GM19455 (cell line): ENCODE results near the gene CELF2.
"Not testable (repeated sequence)": the region's sequence is repeated elsewhere in the genome, so short reads cannot be mapped to it uniquely, and the experiment has no call there.

Source experiments
- ATAC-seq: cut with Tn5 transposase; IDR thresholded peaks from one replicate; pipeline ENCODE4 v1.9.1; 2021; ENCODE audit not compliant: unreplicated experiment

Gene CELF2

DNA sequence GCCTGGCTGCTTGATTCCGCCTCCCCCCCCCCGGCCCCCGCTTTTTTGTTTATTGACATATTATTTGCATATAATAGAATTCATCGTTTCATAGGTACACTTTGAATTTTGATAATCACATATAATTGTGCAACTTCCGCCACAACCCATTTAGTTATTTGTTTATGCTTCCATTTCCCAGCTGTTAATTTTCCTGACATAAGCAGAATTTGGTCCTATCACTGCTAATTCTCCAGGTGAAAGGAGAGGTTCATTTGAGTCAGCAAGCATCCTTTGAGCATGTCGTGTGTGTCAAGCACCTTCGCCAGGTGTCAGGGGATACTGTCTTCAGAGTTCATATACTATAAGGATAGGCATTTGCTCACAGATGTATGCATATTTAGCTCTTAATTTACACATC is 102.2 kb downstream of the CELF2 start:
- ATAC-seq: no peak

DNA sequence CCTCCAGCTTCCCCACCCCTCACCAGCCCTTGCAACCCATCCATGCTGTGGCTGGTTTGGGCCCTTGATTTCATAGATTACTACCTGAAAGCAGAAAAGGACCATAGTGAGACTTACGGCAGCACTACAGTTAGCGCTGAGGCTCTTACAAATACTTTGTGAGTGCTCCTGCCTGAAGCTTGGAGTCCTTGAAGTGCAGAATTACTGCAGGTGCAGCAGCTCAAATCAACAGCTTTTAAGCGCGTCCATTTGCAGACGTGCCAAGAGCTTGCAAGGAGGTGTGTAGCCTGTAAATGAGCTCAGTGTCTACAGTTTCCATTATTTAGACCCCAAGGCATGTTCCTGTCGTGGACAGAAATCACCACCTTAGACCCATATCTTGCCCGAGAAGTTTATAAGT is 103.0 kb downstream of the CELF2 start:
- no peak for ATAC-seq

DNA sequence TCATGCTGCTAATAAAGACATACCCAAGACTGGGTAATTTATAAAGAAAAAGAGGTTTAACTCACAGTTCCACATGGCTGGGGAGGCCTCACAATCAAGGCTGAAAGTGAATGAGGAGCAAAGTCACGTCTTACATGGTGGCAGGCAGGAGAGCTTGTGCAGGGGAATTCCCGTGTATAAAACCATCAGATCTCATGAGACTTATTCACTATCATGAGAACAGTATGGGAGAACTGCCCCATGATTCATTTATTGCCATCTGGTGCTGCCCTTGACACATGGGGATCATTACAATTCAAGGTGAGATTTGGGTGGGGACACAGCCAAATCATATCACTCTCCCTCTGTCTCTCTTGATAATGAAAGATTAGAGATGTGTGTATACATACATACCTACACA is 106.2 kb downstream of the CELF2 start:
- not testable (repeated sequence) for ATAC-seq

DNA sequence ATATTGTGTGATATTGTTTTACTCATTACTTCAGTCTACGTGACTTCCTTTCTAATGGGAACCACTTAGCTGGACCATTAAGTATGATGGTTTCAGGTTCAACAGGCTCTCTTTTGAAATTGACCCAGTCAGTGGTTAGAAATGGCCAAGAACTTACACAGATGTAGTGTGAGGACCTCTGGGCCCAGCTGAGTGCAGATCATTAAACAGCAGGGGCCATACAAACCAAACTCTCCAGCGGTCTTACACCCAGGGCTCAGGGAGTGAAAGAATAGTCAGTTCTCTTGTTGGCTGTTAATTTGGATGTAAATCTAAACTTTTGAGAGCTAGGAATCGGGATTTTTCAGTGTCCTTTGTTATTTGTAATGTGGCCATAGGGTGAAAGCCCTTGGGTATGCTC is 107.3 kb downstream of the CELF2 start:
- ATAC-seq: no peak

DNA sequence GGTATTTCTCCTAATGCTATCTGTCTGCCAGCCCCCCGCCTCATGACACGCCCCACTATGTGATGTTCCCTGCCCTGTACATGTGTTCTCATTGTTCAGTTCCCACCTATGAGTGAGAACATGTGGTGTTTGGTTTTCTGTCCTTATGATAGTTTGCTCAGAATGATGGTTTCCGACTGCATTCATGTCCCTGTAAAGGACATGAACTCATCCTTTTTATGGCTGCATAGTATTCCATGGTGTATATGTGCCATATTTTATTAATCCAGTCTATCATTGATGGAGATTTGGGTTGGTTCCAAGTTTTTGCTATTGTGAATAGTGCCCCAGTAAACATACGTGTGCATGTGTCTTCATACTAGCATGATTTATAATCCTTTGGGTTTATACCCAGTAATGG is 109.3 kb downstream of the CELF2 start:
- not testable (repeated sequence) for ATAC-seq

DNA sequence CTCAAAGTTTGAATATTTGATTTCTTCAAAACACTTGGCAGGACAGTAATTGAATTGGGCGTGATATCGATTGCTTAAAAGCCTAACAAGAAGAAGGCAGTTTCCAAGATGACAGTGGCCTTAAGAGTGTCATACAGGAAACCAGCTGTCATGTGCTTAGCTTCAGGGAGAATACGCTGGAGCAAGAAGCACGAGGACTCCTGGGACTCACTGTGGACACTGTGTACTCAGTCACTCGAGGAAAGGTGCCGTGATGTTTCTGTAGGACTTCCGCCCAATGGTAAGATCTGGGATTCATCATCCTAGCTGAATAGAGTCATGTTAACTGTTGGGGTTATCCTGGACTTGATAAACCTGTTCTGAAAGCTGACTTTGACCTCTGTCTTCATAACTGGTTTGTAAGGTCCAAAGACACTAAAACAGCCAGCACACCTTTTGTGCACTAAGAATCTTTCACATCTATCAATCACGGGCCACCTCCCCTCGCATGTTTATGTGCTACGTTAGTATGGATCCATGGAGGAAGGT is 113.5 kb downstream of the CELF2 start:
- no peak for ATAC-seq

DNA sequence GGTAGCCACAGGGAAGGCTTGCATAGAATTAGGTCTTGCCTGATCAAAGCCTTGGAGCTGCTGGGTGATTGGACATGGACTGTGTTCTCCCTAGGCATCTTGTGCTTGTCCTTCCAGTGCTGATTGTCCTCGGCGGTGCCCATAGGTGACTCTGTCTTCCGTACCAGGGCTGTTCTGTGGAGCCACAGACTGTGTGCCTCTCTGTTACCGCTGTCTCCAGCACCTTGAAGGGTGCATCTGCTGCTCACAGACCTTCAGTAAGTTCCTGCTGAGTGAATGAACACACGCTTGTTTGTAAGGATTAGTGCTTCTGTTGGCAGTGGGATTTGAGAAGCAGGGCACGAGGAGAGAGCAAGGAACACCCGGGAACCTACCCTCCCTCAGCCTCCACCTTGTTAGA is 116.7 kb downstream of the CELF2 start:
- ATAC-seq: no peak

DNA sequence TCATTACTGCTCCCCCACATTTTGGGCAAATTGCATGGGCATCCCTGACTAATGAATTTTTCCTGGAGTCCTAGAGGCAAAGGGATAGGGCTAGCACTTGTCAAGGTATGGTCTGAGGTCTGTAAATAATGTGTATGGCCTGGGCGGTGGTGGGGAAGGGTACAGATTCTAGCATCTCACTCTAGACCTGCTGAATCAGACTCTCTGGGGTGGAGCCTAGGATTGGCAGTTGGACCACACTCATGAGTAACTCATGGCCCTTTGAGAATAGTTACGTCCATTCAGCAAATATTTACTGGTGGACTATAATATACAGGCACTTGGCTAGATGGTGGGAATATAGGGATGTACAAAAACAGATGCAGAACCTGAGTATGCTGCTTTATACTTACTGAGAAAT is 118.0 kb downstream of the CELF2 start:
- ATAC-seq: no peak

DNA sequence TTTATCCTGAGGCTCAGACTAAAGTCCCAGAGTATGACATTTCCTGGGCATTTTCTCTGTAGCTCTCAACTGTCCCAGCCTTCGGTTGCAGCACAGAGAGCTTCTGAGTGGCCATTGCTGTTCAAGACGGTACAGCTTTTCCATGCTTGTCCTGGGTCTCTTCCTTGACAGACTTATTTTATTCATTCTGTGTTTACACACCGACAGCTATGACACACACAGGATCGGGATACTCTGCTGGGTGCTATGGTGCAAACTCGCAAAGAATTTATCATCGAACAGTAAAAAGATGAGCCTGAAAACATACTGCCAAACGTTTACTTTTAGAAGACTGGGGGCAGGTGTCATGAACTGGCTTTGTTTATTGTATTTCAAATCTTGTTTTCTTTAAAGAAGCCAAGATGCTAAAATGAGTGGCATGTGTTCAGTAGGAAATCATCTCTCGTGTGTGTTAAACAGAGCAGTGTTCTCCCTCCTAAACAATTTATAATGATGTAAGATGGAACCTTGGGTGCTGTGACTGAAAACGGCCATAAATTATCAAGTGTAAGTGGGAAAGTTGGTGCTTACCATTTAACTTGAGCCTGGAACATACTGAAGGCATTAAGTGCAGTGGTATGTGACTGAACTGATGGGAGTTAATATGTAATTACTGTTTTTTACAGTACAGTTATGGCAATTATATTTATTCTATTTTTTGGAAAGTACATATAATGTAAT is 120.8 kb downstream of the CELF2 start:
- no peak for ATAC-seq

DNA sequence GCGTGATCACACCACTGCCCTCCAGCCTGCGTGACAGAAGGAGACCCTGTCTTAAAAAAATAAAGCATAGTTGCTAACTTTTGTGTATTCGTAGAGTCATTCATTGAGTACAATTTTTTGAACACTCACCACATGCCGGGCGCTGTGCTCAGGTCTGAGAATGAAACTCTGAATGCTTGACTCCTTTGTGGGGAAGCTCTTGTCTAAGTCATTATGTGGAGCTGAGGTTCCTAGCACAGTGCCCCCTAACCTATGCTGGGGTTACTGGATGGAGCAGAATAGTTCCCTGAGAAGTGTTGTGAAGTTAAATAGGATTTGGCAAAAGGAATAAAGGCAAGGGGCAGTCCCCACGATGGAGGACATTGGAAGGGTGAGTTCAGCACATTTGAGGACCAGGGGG is 123.3 kb downstream of the CELF2 start:
- ATAC-seq: no peak

DNA sequence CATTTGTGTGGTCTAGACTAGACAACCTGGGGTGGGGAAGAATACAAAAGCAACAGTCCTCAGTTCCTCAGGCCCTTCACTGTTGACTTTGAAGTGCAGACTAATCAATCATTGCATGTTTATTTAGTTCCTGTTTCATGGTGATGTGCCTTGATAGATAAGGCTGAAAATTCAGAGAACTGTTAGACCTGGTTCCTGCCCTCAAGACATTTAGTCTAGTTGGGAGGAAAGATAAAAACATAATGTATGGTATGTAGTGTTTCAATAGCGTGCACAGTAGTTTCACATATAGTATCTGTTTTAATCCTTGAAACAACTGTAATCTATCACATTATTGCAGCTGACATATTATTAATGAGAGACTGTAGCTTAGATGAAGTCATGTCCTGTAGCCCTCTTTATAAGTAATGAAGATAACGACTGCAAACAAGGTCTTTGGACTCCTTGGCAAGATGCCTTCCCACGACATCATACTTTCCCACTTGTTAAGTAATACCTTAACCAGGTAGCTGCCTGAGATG is 124.0 kb downstream of the CELF2 start:
- no peak for ATAC-seq

DNA sequence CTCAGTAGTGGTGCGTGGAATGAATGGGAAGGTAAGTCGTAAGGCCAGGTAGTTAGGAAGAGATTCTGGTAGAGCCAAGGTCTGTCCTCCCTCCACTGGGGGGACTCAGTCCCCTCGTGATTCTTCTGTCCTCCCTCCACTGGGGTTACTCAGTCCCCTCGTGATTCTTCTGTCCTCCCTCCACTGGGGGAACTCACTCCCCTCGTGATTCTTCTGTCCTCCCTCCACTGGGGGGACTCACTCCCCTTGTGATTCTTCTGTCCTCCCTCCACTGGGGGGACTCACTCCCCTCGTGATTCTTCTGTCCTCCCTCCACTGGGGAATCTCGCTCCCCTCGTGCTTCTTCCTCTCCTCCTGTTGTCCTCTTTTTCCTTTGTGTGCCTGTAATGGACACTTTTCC is 125.1 kb downstream of the CELF2 start:
- no peak for ATAC-seq

DNA sequence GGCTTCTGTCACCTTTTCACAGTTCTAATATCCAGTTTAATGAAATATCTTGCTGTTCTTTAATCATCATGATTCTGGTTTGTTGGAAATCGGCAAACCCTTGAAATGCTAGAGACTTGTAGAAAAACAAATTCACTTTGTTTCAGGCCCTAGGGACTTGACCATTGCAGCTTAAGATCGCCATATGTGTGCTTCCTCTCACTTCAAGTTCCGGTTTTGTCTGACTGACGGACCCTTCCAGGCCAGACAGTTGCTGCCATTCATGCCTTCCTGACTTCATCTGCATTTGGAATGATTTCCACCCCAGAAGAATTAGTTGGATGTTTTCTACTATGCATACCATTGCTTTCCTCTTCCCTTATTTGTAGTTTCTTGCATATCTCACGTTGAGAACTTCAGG is 125.6 kb downstream of the CELF2 start:
- ATAC-seq: no peak

DNA sequence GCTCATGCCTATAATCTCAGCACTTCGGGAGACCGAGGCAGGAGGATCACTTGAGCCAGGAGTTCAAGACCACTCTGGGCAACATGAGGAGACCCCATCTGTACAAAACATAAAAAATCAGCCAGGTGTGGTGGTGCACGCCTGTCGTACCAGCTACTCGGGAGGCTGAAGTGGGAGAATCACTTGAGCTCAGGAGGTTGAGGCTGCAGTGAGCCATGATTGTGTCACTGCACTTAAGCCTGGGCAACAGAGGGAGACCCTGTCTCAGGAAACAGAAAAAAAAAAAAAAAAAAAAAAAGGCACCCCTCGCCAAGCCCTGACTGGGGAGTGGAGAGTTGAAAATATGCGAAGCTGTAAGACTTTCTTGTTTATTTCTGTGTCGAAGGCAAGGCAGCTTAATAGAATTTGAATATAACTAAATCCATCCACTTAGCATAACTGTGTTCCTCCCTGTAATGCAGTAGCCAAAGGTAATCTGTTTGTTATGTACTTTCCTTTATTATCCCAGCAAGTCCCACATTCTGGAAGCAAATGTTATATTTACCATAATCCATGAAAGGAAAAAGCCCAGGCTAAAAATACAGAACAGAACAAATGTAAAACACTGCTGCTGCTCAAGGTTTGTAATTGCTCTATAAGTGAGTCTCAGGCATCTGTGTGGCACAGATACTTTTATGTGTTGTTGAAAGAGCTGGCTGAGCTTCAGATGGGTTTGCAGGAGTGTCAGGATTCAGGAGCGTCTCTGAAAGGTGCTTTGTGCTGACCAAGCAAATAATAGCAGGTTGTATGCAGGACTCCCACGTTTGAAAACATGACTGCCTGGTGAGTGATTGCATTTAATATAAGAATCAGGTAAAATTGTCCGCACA is 127.2 kb downstream of the CELF2 start:
- peak; percentile 34 for ATAC-seq

DNA sequence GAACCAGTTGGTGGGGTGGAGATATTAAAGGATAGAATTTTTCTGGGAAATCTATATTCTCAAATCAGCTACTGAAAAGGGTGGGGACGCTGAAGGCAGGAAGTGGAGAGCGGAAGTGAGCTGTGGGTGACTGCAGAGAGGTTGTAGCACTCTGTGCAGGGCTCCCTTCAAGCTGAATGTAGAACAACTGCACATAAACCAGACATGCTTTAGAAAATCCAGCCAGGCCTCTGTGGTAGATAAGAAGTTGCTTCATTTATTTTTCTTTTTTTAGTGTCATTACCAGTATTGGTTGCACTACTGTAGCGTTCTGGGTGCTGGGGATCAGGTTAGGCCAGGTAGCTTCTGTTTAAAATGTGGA is 127.8 kb downstream of the CELF2 start:
- peak; percentile 94 for ATAC-seq

DNA sequence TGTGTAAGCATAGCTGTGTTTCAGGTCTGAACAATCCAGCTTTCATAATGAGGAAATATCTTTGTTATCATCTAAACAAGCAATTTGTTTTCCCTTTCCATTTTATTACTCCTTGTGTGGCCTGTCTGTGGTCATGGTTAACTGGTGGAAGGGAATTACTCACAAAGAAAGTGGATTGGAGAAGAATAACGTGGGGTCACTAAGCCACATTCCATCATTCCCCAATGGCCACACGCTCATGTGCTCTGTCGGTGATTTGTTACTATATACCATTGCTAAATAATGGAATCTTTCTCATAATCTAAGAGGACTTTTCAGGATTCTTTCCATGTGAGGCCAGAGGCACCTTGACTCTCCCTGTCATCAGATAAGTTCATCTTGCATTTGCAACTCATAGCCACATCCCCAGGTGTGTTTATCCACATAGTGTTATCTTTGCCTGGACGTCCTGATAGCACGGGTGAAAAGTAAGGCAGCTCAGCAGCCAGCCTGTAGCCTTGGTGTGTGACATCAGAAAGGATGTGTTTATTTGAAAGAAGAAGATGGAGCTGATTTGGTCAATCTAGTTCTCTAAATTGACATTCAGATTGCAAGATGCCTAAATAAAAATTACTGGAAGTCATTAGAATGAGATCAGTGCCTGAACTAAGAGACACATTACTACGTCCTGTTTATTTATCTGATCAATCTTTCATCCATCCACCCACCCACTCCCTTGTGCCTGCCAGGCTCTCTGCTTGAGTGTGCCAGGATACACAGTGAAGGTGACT is 128.9 kb downstream of the CELF2 start:
- no peak for ATAC-seq

DNA sequence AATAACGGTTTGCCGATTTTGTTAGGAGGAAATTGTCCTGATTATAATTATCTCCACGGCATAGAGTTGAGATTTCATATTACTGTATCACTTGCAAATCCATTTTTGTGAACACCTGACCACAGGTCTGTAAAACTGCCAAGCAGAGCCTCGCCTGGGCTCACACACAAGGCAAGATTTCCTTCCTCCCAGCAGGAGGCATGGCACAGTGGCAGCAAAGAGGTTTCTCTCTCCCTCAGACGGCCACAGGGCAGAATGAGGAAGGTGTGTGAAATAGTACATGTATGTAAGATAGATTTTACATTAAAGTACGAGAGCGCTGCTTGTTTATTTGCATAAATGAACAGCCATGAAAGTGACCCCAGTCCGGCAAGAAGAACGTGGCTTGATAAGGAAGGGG is 130.1 kb downstream of the CELF2 start:
- no peak for ATAC-seq

DNA sequence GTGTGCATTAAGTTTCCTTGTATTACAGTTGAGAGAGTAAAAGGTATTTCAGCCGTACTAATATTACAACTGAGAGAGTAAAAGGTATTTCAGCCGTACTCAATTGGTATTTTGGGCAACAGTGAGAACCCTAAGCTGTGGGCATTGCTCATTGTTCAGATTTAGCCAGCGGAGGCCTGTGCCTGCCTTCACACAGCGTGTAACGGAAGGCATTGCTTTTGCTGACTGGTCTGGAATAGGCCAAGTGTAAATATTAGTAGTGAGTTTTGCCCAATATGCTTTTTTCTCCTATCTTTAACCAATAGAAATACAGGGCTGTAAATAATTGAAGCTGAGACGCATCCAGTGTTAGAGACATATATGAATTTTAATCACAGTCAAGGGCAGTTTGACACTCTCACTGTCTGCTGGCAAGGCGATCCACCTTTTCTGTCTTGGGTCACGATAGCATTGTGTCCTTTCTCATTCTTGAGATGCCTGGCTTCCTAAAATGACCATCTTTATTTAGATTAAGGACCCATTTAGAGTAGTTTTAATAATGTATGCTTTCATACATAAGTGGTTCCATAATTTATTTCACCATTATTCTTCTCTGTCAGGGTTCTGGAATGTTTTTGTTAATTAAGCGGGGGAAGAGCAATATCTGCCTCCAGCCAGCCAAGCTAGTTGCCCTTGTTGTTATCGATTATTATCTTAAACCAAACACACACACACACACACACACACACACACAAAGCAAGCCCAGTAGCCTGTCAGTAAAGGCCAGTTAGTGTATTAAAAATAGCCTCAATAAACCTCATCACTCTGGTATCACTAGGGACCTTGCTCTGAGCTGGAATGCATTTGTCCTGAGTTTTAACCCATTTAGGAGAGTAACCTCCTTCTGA is 130.7 kb downstream of the CELF2 start:
- ATAC-seq: no peak

DNA sequence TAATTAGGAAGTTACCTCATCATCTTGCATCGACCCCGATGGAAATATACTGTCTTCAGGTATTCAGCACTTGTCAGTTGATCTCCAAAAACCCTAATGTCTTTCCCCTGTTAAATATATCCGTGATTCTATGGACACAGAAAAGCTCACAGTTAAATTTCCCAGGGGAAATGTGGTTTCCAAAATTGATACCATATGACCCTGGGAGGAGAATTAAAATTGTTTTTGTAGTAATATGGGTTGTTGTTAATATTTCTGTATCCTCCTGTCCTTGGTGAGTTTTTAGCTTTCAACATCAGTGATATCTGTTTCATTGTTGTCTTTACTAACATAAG is 132.1 kb downstream of the CELF2 start:
- no peak for ATAC-seq

DNA sequence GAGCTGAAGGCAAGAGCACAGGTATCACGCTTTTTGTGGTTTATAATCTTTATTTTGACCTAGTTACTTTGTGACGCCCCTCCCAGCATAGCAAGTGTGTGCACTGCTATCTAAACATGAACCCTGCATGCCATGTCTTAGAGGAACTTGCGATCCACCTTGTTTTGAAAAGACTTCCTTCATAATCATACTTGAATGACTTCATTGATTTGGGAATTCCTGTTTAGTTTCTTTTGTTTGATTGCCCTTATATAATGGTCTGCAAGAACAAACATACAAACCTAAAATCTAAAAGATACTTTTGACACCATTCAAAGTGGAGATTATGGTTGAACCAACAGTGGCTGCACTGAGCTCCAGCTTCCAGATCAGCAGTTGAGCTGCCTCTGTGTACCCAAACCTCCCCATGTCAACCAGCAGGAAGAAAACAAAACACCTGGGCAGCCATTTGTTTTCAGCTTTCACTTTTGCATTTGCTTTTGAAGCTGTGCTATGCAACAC is 132.6 kb downstream of the CELF2 start:
- ATAC-seq: no peak
